HG03064 (cell line): ENCODE data around the gene MYO15A.

ENCODE experiments used
- ATAC-seq: cut with Tn5 transposase; IDR thresholded peaks from one replicate; pipeline ENCODE4 v1.9.1; 2021; ENCODE audit warnings: low read depth; ENCODE audit not compliant: unreplicated experiment

MYO15A gene

DNA sequence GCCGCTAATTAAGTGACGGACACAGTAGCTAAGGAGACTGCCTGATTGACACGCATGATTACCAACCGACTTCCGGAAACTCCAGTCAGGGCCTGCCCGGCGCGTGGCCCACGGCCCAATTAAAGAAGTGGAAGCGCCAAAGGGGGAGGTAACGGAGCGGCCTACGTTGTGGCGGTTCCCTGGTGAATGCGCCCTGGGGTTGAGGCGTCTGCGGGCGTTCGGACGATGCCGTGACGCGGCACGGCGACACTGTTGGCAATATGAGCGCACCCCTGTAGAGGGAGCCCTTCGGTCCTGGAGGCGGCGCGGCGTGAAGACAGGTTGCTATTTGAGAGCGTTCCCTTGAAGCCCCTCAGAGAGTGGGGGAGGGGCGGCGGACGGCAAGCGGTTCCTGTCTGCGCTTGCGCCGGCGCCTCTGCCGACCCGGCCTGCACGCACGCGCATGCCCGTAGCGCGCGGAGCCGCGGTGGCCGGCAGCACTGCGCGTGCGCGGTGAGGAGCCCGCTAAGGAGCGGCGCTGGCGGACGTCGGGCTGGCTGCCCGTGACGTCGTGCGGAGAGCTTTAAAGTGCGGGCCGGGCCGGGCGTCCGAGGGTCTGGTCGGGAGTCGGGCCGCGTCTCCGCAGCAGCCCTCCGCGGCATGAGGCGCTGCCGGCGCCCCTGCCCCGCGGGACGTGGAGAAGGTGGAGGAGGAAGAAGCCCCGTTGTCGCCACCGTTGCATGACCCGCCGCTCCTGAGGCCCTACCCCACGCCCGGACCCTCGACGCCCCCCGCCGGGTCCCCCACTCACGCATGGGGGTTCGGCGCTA, 75.0 kb downstream of the MYO15A start, which contains the start of gene ALKBH5:
Gene ALKBH5 (plus strand): TSS at position 495 of the 809 bp plus-strand sequence. CDS start 416 bp downstream, outside the sequence.
- peak; percentile 70 for ATAC-seq

DNA sequence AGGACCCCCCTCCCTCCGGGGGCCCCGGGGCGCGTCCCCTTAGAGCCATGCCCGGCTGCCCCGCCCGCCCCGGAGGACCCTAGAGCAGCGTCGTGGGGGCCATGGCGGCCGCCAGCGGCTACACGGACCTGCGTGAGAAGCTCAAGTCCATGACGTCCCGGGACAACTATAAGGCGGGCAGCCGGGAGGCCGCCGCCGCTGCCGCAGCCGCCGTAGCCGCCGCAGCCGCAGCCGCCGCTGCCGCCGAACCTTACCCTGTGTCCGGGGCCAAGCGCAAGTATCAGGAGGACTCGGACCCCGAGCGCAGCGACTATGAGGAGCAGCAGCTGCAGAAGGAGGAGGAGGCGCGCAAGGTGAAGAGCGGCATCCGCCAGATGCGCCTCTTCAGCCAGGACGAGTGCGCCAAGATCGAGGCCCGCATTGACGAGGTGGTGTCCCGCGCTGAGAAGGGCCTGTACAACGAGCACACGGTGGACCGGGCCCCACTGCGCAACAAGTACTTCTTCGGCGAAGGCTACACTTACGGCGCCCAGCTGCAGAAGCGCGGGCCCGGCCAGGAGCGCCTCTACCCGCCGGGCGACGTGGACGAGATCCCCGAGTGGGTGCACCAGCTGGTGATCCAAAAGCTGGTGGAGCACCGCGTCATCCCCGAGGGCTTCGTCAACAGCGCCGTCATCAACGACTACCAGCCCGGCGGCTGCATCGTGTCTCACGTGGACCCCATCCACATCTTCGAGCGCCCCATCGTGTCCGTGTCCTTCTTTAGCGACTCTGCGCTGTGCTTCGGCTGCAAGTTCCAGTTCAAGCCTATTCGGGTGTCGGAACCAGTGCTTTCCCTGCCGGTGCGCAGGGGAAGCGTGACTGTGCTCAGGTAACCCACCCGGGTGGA, 75.8 kb downstream of the MYO15A start:
- ATAC-seq = peak; percentile 6

DNA sequence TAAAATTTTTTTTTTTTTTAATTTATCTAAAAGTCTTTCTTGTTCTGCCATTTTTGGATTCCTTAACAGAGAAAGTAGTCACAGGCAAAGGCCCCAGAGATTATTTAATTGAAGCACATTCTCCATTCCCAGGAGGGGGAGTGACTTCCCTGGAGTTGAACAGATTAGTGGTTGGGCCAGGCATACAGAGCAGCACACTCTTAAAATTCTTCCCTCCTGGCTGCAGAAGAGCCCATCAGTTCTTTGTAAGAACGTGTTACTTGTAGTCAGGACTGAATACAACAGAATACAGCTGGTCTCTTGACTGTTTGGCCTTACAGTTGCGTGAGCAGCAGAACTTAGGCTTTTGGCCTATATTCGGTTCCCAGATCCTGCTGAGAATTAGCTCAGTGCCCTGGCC, 76.8 kb downstream of the MYO15A start:
- no peak for ATAC-seq

DNA sequence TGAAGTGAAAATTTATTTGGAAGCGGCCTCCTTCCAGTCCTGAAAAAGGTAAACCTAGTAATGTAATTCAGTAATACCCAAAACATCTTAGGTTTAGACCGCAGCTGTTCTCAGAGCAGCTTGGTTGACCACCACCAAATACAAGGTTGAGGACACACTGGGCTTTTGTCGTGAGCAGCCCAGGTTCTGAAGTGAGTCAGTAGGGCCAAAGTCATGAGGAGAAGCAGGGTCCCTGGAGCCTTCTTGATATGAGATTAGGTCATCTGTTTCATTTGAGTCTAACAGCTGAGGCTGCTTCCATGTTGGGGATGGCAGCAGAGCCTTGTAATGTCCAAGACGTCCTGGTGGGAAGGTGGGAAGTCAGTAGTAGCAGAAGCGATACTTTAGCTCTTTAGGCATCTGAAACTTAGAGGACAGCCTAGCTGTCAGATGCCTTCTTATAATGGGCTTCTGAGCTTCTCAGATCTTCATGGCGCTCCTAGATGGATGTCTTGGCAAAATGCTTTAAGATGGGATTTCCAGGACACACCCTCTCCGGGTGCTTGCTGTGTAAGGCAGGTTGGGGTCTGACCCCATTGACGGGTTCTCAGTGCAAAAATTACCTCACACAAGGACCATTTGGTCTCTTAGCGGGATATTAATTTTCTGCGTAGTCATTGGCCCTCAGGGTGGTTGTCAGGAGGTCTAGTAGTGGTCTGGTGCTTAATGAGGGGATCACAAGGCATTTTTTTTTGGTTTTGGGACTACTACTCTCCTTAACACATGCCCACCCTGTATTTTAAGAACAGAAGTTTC, 77.5 kb downstream of the MYO15A start:
- ATAC-seq = no peak

DNA sequence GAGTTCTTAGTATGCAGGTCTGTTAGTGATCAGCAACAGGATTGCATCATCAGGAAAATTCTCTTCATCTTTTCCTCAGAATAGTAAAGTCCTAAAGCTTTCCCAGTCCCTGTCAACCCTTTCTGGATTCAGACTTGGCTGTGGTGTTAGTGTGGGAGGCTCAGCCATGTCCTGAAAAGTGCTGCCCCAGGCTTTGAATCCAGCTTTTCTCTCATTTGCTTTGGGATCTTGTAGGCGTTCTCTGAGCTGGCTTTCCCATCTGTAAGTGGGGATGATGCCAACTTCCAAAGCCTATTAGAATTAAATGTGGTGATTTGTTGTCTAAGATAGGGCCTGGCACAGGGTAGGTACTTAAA, 78.0 kb downstream of the MYO15A start:
- no peak for ATAC-seq

DNA sequence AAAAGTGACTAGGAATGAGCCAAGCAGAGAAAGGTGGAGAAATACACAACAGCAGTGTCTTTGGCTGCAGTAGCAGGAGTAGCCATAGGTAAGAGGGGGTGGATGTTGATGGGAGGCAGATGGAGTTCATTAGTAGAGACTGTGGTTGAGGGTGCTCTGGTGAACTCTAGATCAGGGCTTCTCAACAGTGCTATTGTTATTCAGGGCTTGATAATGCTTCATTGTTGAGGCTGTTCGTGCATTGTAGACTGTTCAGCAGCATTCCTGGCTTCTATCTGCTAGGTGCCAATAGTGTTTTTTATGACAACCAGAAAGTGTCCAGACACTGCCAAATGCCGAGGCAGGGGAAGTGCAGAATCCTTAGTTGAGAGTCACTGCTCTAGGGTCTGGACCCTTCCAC, 78.7 kb downstream of the MYO15A start:
- no peak for ATAC-seq

DNA sequence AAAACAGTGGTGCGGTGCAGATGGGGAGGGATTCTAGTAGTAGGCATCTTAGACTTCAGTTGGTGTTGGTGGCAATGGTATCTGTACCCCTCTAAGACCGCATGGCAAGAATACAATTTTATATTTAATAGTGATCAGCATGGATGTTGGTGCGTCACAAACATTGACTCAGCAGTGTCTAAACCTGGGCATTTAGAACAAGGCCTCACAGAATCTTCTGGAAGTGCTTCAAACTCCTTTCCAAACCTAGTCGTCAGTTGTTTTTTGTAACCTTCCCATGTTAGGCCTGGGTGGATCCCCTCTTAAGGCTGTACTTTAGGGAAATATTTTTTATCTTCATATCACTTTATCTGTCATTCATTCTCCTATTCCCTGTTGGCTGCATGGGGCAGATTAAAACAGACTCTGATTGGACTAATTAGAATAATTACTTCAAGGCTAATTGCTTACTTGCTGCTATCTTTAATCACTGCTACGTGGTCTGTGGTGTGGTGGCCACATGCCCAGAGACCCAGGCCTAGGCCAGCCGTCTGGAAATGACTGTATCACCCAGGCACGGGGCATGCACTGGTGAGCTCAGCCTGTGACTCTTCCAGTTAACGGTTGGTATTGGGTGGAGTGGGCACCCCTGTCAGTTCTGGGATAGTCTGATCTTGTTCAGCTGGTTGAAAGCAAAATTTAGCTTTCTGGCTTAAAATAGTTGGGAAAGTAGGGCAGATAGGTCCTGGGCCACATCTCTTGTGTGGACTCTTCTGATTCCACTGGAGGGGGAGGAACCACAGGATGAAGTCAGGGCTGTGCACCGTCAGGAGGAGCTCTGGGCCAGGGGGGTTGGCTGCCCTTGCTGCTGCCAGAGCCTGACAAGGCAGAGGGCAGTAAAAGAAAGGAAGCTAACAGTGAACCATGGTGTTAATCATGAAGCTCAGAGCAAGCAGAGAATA, 79.5 kb downstream of the MYO15A start:
- no peak for ATAC-seq

DNA sequence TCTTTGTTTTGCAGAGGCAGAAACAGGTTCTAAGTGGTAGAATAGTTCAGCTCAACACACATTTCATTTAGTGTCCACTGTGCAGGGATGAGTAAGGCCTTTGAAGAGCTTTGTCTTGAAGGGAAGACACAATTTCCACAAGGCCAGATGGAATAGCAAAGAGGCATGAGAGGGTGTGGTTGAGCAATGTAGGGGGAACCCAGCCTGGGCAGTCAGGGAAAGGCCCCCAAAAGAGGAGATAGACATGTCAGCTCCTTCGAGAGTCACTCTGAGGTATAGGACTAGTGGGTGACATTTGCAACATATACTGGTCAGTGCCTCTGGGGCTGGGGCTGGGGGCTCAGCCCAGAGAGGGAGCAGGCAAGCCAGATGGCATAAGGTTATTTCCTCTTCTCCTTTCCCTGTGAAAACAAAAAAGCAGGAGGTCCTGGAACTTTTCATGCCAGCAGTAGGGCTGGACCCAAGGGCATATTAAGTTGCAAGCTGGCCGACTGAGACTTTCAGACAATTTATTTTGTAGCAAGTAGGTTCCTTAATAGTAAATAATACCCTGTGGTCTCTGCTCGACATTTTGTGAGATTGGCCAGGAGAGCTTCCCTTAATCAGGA, 82.2 kb downstream of the MYO15A start:
- no peak for ATAC-seq

DNA sequence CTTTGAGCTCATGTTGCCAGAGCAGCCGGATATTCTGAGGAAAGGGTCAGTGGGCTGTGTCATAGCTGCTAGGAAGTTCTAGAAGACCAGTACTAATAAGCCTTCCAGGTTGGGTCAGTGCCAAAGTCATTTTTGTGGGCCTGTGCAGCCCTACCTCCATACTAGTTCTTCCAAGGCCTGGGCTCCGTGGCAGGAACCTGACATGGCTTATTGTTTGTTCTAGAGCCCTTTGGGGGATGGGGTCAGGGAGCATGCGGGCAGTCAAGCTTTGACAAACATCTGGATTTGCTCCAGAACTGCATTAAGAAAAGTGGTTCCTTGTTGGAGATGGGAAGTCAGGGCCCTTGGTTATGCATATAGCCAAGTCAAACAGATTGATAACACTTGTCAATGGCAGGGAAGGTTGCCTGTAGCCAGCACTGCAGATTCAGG, 82.7 kb downstream of the MYO15A start:
- no peak for ATAC-seq

DNA sequence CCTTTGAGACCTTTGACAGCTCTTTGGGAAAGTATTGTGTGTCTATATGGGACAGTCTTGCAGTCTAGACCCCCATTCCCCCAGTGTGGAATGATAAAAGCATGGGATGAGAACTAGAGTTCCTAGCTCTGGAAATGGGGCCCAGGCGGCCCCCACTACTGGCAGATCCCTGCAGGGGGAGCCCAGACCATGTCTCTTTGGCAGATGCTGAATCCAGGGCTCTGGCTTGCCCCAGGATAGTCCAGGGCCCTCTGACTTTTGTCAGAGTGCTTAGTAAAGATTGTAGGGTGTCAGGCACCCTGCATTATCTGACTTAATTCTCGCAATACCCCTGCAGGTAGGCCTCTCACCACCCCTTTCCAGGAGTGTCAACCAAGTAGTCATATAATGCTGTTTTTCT, 83.4 kb downstream of the MYO15A start:
- no peak for ATAC-seq

DNA sequence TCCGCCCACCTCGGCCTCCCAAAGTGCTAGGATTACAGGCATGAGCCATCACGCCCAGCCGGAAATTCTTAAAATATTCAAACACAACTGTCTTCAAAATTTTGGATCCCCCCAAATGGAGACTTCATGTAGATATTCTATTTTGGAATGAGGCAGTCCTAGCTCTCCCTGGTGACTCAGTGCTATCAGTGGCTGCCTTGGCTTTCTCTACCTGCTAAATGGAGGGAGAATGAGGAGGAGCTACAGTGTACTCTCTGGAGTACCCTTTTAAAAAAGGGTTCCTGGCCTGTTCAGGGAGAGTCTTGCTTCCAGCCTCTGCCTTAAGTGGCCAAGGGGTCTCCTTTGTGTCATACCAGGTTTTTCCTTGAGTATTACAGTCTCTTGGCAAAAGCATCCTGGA, 85.8 kb downstream of the MYO15A start:
- no peak for ATAC-seq

DNA sequence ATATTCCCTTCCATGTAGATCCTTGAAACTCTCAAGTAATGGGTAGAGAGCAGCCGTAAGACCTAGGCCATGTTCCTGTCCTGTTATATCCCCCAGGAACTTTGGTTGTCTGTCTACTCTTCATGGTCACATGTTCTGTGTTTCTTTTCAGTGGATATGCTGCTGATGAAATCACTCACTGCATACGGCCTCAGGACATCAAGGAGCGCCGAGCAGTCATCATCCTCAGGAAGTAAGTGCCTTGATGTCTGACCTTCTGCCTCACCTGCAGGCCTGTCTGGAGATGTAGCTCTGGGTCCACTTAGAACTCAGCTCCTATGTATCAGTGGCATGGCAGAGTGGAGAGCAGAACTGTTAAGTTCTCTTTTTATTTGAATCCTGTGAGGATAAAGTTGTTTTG, 86.2 kb downstream of the MYO15A start:
- no peak for ATAC-seq

DNA sequence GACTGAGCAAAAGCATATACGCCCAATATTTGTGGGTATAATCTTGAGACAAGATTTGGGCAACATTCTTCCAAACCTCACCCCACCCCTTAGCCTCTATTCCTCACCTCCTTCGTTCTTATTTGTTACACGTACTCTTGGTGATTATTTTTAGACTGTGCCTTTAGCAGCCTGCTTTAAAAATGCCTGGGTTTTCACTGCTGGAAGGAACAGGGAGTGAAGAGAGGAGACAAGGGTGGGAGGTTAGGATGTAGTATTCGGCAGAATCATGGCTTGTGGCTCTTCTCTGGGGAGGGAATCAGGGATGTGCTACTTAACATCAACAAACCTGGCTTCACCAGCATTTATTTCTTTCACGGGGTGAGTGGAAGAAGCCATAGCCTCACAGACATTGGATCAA, 86.7 kb downstream of the MYO15A start:
- ATAC-seq = no peak

DNA sequence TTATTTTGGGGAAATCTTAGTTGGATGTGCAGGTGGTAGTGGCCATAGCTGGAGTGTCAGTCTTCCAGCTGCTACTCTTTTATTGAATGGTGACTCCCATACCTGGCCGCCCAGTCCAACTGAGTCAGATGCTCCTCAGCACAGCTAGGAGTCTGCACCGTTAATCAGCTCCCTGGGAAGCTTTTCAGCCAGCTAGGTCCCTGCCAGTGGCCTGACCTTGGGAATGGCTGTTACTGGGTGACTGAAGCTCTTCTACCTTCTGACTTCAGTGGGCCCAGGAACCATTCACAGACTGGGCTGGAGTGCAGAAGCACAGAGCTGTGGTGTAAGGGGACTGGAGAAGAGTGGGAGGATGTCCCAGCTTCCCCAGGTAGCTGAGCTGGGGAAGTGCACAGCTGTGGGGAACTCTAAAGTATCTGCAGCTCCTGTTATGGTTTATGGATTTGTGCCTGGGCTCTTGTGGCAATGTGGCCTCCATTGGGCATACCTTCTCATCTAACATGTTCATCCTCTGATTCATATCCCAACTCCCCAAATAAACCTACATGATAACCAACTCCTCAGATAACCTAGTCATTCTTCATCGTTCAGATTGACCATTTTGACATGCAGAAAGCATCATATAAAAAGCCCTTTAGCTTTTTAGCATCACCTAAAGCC, 89.1 kb downstream of the MYO15A start:
- no peak for ATAC-seq

DNA sequence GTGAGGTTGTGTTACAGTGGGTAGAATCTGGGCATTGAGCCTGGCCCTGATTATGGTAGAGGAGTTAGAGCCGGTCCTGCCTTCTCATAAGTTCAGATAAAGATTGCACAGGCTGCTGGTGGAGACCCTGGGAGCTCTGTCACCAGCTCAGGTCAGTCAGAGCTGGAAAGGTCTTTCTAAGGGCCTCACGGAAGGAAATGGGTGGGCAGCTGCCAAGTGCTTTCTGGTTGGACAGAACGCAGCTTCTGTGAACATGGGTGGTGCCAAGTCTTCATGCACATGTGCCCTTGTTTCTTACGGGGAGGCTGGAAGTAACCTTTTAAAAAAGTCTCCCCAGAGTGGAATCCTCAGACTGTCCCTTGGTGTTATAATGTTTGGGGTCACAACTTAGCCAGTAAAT, 90.0 kb downstream of the MYO15A start:
- no peak for ATAC-seq

DNA sequence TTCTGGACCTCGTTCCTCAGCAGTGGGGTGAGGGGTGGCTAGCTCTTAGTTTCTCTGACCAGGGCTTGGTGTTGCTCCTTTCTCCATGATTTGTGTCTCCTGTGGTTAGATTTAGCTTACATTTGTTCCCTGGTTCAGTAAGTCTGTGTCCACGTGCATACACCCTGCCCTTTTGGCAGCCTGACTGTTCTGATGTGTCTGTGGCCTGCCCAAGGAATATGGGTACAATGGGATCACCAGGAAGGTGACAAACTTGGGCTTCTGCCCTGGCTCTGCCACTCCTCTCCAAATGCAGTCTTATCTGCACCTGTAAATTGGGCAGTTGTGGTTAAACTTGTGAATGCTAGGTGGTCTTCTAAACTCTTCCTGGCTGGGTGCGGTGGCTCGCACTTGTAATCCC, 92.6 kb downstream of the MYO15A start:
- no peak for ATAC-seq

DNA sequence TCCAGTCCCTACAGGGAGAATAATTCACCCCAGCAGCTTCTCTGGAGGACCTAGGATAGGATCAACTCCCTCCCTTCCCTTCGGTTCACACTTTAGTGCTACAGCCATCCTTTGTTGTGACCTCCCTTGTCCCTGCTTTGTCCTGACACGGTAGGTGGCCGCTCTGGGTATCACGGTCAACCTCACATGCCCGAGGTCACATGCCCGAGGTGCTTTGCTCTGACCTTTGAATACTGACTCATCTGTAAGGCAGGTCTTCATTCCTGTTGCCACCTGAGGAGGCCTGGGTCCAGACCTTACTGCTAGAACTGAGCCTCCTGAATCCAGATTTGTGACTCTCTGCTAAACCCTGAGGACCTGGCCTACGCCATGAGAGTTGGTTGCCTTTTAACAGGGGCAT, 94.8 kb downstream of the MYO15A start:
- no peak for ATAC-seq

DNA sequence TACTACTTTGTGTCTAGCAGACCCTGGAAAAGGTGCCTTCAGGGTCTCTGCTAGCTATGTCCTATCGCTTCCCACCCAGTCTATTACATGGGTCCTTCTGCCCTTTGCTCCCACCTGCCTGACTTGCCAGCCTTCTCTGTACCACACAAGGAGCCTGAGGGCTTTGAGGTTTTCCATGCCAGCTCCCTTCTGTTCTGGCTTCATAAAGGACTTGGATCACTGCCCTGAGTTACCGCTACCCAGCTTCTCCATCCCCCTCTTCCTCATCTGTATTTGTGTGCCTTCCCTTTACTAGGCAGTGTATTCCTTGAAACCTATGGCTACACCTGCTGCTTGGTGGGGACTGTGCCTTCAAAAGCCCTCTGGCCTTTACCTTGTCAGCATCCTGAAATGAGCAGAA, 97.3 kb downstream of the MYO15A start:
- ATAC-seq = no peak

DNA sequence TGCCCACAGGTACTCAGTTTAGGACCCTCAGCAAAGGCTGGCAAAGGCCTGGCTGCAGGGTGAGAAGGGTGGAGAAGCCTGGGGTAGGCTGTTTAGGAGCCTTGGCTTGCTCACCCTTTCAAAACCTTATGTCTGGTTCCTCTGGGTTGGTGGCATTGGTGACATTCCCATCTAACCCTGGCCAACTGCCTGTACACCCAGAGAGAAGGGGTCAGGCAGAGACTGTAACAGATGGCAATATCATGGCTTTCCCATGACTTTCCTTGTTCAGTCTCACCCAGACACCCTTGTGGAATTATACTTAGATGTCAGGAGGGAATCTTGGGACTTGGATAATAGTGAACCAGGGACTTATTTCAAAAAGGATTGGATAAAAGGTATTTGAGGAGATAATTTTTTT, 98.4 kb downstream of the MYO15A start:
- ATAC-seq = no peak
